ENCODE results near the gene GSE1. TPM values are rescaled to one million over a fixed set of nuclear protein-coding genes. Genes with fewer than 3 reads are reported as not detected.

GSE1 gene
- total RNA-seq, 1 experiment from 2014 or later: 90.2 TPM

GRCh38 chr16:85673529-85674417, 60.7 kb downstream of the GSE1 start:
- Histone ChIP-seq H4K20me1 (ENCODE audit: insufficient read depth) (peaks cover 4% of the 10 kb centered on the region; the same call in 1 of the 2 replicates), H3K4me2 (ENCODE audit: low read length) (no peak overlapping the region), H2AFZ (ENCODE audit: low read depth, low read length, poor library complexity, severe bottlenecking) (no peak overlapping the region), H3K4me1 (ENCODE audit: control insufficient read depth in 1 of 2, insufficient read depth in 2 of 2, low read length in 2 of 2) (no peaks in the 10 kb centered on the region), H3K9me2 (ENCODE audit: insufficient read depth) (no peaks in the 10 kb centered on the region), H3K27ac (ENCODE audit: low read depth, low read length) (no peak overlapping the region), H3K79me2 (ENCODE audit: insufficient read depth, low read length) (no peaks in the 10 kb centered on the region), H3K9ac (ENCODE audit: low read length) (no peak overlapping the region), H3K36me3 (ENCODE audit: control insufficient read depth in 1 of 2, insufficient read depth in 2 of 2, low read length in 2 of 2) (peaks cover 70 to 80% of the 10 kb centered on the region in 2 experiments; a peak in 3 of 4 replicates), H3K4me3 (replicated peaks in 1 of 2; ENCODE audit: low read depth in 1 of 2, low read length in 2 of 2) (no peak overlapping the region), H3K9me3 (ENCODE audit: control insufficient read depth in 1 of 2, insufficient read depth in 1 of 2, low read depth in 1 of 2, low read length in 2 of 2) (no peaks in the 10 kb centered on the region), H3K27me3 (ENCODE audit: insufficient read depth, low read length) (no peaks in the 10 kb centered on the region)
- ChIA-PET CTCF (interaction anchor here (1.1 to 1.7 kb wide), 3 partner anchors 13 to 58 kb away, joined by 3 to 5 read pairs (median 5); no protein-coding TSS in a partner anchor), POLR2A (no interaction called here), RAD21 (ENCODE audit: low non-redundant PET in 1 of 2, low total read pairs in 2 of 2, uncharacterized antibody in 2 of 2, unreplicated experiment in 2 of 2) (interaction anchor here in 1 of 2 experiments (0.6 kb wide), 1 partner anchor 9 kb away, joined by 3 read pairs; no protein-coding TSS in a partner anchor)
- ATAC-seq (no peak), DNase-seq (ENCODE audit: low read depth, low spot score) (no peak)
- TF ChIP-seq YY1 (IDR thresholded peaks at IDR 0.05; ENCODE audit: extremely low read depth, insufficient replicate concordance, low read depth, low read length) (no peak), SP1 (IDR thresholded peaks at IDR 0.05; ENCODE audit: low read depth) (no peak), POLR2A (IDR thresholded peaks at IDR 0.05; ENCODE audit: borderline replicate concordance, extremely low read depth, insufficient read depth, insufficient read length) (no peak), ATF3 (IDR thresholded peaks at IDR 0.05) (no peak), MAX (IDR thresholded peaks at IDR 0.05) (no peak), CBX3 (IDR thresholded peaks at IDR 0.05; ENCODE audit: low read depth) (no peak), EZH2 (IDR thresholded peaks at IDR 0.05) (no peak), EGR1 (IDR thresholded peaks at IDR 0.05; ENCODE audit: low read depth) (no peak)
- no TSS peak for BruUV-seq (replicated peaks)
- intact Hi-C loops (cut with micrococcal nuclease): loop anchor here (2.0 kb wide), 1 partner anchor 45 kb away; no protein-coding TSS in a partner anchor

- no peak overlapping the region for H2AFZ ChIP-seq (ENCODE audit: low read depth, low read length, poor library complexity, severe bottlenecking)
- ChIA-PET CTCF (interaction anchor here (1.0 to 1.7 kb wide), 5 partner anchors 11 to 86 kb away, joined by 3 to 10 read pairs (median 4); no protein-coding TSS in a partner anchor), RAD21 (ENCODE audit: low non-redundant PET in 1 of 2, low total read pairs in 2 of 2, uncharacterized antibody in 2 of 2, unreplicated experiment in 2 of 2) (no interaction called here), POLR2A (interaction anchor here (1.1 kb wide), 1 partner anchor 9 kb away, joined by 3 read pairs; no protein-coding TSS in a partner anchor)
- no peaks in the 10 kb centered on the region for H3K79me2 ChIP-seq (ENCODE audit: insufficient read depth, low read length)
- intact Hi-C loops (cut with micrococcal nuclease): loop anchor here (2.0 kb wide), 1 partner anchor 44 kb away; no protein-coding TSS in a partner anchor
- H3K9ac ChIP-seq (ENCODE audit: low read length): no peak overlapping the region
- peaks cover 4% of the 10 kb centered on the region; the same call in 1 of the 2 replicates for H4K20me1 ChIP-seq (ENCODE audit: insufficient read depth)
- no peak overlapping the region for H3K4me3 ChIP-seq (replicated peaks in 1 of 2; ENCODE audit: low read depth in 1 of 2, low read length in 2 of 2)
- no peaks in the 10 kb centered on the region for H3K9me2 ChIP-seq (ENCODE audit: insufficient read depth)
- no peak overlapping the region for H3K4me2 ChIP-seq (ENCODE audit: low read length)
- no TSS peak for BruUV-seq (replicated peaks)
- TF ChIP-seq ATF3 (IDR thresholded peaks at IDR 0.05) (no peak), EZH2phosphoT487 (IDR thresholded peaks at IDR 0.05; ENCODE audit: borderline replicate concordance) (no peak), POLR2A (IDR thresholded peaks at IDR 0.05; ENCODE audit: borderline replicate concordance, extremely low read depth, insufficient read depth, insufficient read length) (no peak), ZBTB33 (IDR thresholded peaks at IDR 0.05; ENCODE audit: extremely low read depth, insufficient replicate concordance, low read length) (no peak), POLR2AphosphoS5 (IDR thresholded peaks at IDR 0.05; ENCODE audit: low read depth, low read length) (no peak), RAD21 (IDR thresholded peaks at IDR 0.05; ENCODE audit: low read depth) (no peak), SP1 (IDR thresholded peaks at IDR 0.05; ENCODE audit: low read depth) (no peak), JUND (IDR thresholded peaks at IDR 0.05) (no peak), ZFX (IDR thresholded peaks at IDR 0.05) (no peak), TCF7L2 (IDR thresholded peaks at IDR 0.05; ENCODE audit: borderline replicate concordance, extremely low read depth, insufficient read depth, insufficient read length) (no peak)
- no peak for DNase-seq (ENCODE audit: low read depth, low spot score)
- no peaks in the 10 kb centered on the region for H3K9me3 ChIP-seq (ENCODE audit: control insufficient read depth in 1 of 2, insufficient read depth in 1 of 2, low read depth in 1 of 2, low read length in 2 of 2)
- no peaks in the 10 kb centered on the region for H3K27me3 ChIP-seq (ENCODE audit: insufficient read depth, low read length)
- H3K27ac ChIP-seq (ENCODE audit: low read depth, low read length): no peak overlapping the region
- no peak for ATAC-seq
- no peaks in the 10 kb centered on the region for H3K4me1 ChIP-seq (ENCODE audit: control insufficient read depth in 1 of 2, insufficient read depth in 2 of 2, low read length in 2 of 2)
- peaks cover 72 to 77% of the 10 kb centered on the region in 2 experiments; a peak in 3 of 4 replicates for H3K36me3 ChIP-seq (ENCODE audit: control insufficient read depth in 1 of 2, insufficient read depth in 2 of 2, low read length in 2 of 2)
These were observed 61.3 kb downstream of the GSE1 start for GRCh38 chr16:85674418-85674755.
